Brain pericyte (primary cell): ENCODE results near the gene DMPK.
"Not testable (repeated sequence)": the region's sequence is repeated elsewhere in the genome, so short reads cannot be mapped to it uniquely, and the experiment has no call there.

Experiments used
- DNase-seq: peaks from one replicate; pipeline ENCODE4 v3.0.0-alpha.2; 2012; ENCODE audit warnings: low read depth, low spot score

DMPK gene

DNA sequence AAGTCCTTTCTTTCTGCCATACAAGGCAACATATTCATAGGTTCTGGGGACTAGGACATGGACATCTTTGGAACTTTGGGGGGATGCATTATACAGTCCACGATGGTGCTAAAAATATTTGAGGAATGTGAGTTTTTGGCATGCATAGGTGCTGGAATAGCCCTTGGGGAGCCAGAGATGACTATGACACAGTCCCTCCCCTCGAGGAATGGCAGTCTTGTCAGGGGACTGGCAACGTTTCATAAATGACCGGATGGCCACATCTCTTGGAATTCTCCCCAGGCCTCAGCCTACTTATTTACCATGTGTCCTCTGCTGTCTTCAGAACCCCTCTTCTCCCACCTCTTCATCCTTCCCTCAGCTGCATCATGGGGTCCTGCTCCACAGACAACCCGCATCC lies 35.4 kb downstream of the DMPK start:
- no peak for DNase-seq

DNA sequence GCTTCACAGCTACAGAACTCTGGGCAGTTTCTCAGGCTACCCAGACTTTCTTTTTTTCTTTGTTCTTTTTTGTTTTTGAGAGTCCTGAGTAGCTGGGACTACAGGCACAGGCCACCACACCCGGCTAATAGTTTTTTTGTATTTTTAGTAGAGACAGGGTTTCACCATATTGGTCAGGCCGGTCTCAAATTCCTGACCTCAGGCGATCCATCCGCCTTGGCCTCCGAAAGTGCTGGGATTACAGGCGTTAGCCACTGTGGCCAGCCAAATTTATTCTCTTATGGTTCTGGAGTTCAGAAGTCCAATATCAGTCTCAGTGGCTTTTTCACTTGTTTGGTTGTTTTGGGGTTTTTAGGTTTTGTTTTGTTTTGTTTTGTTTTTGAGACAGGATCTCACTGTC lies 36.7 kb downstream of the DMPK start:
- no peak for DNase-seq

DNA sequence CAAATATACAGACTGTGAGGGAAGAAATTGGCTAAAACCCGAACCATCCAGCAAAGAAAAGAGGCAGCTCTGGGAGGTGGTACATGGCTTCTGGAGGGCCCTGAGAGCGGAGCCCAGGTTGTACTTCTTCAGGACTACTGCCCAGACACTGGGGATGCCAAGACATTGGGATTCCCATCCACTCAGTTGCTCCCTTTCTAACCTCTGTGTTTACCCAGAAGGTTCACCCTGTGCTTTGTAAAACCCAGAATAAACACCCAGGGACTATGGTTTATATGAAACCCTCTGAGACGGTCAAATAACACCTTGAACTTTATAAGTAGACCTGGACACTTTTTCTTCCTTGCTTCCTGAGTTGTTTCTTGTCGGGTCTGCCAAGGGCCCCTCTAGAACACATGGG lies 39.3 kb downstream of the DMPK start:
- no peak for DNase-seq

DNA sequence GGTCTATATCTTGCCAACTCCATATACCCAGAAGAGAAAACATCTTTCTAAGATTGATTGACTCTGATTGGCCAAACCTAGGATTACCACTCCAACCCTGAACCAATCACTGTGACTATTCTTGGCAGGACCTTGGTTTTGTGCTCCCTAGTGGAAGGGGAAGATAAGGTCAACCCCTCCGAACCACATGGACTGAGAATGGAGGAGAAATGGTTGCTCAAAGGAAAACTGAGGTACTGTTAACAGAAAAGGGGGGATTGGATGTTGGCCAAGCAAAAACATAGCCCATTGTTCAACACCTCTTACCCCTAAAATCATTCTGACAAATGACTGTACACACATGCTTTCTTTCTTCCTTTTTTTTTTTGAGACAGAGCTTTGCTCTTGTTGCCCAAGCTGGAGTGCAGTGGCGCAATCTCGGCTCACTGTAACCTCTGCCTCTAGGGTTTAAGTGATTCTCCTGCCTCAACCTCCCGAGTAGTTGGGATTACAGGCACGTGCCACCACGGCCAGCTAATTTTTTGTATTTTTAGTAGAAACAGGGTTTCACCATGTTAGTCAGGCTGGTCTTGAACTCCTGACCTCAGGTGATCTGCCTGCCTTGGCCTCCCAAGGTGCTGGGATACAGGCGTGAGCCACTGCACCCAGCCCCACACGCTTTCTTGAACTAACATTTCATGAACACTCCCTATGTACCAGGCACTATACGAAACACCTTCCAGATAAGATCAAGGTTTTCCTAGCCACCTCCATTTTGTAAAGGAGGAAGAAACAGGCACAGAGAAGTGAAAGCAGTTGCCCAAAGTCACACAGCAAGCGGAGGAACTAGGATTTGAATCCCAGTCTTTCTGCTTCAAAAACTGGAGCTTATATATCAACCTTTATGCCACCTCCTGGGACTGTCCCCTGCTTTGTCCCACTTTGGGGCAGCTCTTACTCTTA lies 42.5 kb downstream of the DMPK start:
- no peak for DNase-seq

DNA sequence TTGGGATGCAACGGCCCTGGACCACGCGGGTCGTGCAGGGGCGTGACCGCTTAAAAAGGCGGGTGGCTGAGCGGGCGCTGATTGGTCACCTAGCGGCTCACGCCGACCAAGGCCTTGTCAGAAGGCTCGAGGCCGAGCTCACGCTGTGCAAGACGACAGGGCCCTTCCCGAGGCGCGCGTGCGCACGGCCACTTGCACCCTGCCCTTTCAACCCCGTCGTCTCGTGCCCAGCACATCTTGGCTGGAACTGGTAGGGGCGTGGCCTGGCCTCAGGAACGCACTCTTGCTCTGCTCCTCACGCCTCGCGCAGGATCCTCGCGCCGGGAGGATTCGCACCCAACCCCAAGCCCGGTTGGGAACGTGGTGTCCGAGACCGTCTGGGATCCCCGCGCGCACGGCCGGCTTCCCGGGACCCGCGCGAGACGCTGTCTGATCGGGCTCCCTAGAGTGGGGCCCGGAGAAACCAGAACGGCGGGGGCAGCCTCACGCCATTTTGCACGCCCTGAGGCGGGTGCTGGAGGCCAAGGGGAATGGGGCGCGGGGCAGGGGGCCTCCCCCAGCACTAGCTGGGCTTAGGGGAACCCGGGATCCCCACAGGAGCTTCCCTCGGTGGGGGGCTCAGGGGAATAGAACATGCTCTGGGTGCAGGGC lies 49.0 kb downstream of the DMPK start, which contains the start of gene MEIOSIN:
Gene MEIOSIN, plus strand, starts transcription at position 280 of the 651 bp plus-strand sequence. CDS start 1,938 bp downstream, outside the sequence.
- no peak for DNase-seq

DNA sequence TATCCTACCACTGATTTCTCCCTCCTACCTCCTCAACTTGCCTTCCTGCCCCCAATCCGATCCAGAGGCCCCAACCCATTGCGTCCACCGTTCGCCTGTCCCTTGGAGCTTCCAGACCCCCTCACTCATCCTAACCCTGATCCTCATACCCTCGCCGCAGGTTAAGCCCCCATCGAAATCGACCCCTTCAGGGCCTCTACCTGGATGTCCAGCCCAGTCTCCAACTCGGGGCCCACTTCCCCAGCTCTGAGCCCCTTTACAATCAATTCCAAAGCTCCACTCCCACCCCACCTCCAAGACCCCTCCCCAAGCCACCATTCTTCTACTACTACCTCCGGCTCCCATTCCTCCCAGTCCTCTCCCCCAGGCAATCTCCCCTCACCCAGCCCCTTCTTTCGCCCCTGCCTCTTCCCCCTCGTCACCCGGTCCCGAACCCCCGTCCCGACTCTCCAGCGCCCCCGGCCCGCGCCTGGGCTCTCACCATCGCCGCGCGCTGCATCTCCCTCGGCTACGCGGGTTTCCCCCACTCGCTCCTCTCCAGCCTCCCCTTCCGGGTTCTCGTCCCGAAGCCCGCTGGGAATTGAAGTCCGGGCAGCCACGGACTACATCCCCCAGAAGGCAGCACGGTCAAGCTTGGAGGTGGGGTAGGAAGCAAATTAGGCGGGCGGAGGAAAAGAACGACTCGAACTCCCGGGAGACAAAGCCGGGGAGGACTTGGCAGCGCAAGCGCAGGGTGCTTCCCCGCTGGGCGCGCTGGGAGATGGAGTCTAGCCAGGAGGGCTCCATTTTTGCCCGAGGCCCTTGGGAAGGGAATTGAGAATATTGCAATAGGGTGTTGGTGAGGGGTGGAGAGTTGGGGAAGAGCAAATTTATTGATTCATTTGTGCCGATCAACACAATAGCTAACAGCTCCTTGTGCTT lies 51.7 kb downstream of the DMPK start, which contains the start of gene FBXO46:
Gene FBXO46, minus strand, starts transcription at position 529 of the 921 bp plus-strand sequence. CDS start 17,401 bp downstream, outside the sequence.
- DNase-seq, result peak; percentile 89

DNA sequence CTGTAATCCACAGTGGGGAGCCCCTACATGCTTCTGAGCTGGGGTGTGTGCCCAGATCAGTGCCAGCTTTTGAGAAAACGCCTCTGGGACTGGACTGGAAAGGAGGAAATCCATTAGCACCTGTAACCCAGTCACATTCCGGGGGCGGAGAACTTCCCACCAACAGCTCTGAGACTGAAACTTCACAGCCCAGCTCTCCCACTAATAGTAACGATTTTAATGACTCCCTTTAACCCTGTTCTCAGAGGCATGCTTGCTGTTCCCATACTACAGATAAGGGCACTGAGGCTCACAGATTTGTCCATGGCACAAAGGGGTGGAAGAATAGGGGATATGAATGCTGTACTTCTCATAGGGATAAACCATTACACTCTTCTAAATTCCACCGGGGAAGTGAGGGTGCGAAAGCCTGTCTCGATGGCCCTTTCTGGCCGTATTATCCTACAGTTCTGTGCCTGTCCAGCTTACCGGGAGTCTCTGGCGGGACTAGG lies 52.4 kb downstream of the DMPK start:
- DNase-seq, result no peak

DNA sequence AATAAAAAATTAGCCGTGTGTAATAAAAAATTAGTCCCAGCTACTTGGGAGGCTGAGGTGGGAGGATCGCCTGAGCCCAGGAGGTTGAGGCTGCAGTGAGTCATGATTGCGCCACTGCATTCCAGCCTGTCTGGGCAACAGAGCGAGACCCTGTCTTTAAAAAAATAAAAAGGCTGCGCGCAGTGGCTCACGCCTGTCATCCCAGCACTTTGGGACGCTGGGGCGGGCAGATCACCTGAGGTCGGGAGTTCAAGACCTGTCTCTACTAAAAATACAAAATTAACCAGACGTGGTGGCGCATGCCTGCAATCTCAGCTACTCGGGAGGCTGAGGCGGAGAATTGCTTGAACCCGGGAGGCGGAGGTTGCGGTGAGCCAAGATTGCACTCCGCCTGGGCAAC lies 53.6 kb downstream of the DMPK start:
- not testable (repeated sequence) for DNase-seq

DNA sequence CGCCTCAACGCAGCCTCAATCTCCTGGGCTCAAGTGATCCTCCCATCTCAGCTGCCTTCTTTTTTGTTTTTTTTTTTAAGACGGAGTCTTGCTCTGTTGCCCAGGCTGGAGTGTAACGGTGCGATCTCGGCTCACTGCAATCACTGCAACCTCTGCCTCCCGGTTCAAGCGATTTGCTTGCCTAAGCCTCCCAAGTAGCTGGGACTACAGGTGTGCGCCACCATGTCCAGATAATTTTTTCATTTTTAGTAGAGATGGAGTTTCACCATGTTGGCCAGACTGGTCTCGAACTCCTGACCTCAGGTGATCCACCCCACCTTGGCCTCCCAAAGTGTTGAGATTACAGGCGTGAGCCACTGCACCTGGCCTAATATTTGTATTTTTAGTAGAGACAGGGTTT lies 62.2 kb downstream of the DMPK start:
- DNase-seq, result not testable (repeated sequence)
